ENCODE measurements around the gene KBTBD7.

GRCh38 chr13:41179593-41180250 lies 14.6 kb downstream of the KBTBD7 start:
- TF ChIP-seq POLR2AphosphoS5 (IDR thresholded peaks at IDR 0.05; ENCODE audit: low read depth, low read length): no peak
- TF ChIP-seq POLR2A (IDR thresholded peaks at IDR 0.05; ENCODE audit: low read depth, low read length): no peak
- TF ChIP-seq TAF1 (IDR thresholded peaks at IDR 0.05; ENCODE audit: low read depth, low read length): no peak
- TF ChIP-seq PAX5 (IDR thresholded peaks at IDR 0.05; ENCODE audit: insufficient read depth, low read length, severe bottlenecking): no peak
- TF ChIP-seq SPI1 (IDR thresholded peaks at IDR 0.05; ENCODE audit: low read depth, low read length): no peak

Data from GM12891 (cell line).